ENCODE data around the gene GLRA1. TPM values are rescaled to one million over a fixed set of nuclear protein-coding genes. Genes with fewer than 3 reads are reported as not detected.

The GLRA1 gene
- total RNA-seq = not detected in 2 replicates

GRCh38 chr5:151924564-151925301, at the start of gene GLRA1:
Gene GLRA1 (minus strand): TSS chr5:151924851. CDS start chr5:151924549, 302 bp downstream.

Other genes starting within 250 kb of the GLRA1 start
- gene SPARC, start 237.9 kb downstream of the GLRA1 start, total RNA-seq = 1,105 and 1,145 TPM in 2 replicates
- gene ATOX1, start 166.2 kb downstream of the GLRA1 start, total RNA-seq = 169 and 216 TPM in 2 replicates
- gene G3BP1, start 152.9 kb downstream of the GLRA1 start, total RNA-seq = 197 and 206 TPM in 2 replicates